ENCODE data around the gene SPC24.
"Not testable (repeated sequence)": the region's sequence is repeated elsewhere in the genome, so short reads cannot be mapped to it uniquely, and the experiment has no call there.

Gene SPC24

GRCh38 chr19:11123114-11123513 is 32.5 kb downstream of the SPC24 start:
- TF ChIP-seq CTCF (conservative IDR thresholded peaks at IDR 0.05; ENCODE audit: control insufficient read depth, insufficient read depth, low read depth, low read length) = no peak
- DNase-seq (ENCODE audit: low read depth) = no peak
- no peak overlapping the region for H3K4me3 ChIP-seq (ENCODE audit: control insufficient read depth, low read depth, low read length)

- H3K4me3 ChIP-seq (ENCODE audit: control insufficient read depth, low read depth, low read length); DNase-seq (ENCODE audit: low read depth): not testable (repeated sequence)
Measured at GRCh38 chr19:11121963-11122362, 33.6 kb downstream of the SPC24 start.

- H3K4me3 ChIP-seq (ENCODE audit: control insufficient read depth, low read depth, low read length) = no peak overlapping the region
- no peak for TF ChIP-seq CTCF (conservative IDR thresholded peaks at IDR 0.05; ENCODE audit: control insufficient read depth, insufficient read depth, low read depth, low read length)
- no peak for DNase-seq (ENCODE audit: low read depth)
Measured at GRCh38 chr19:11116507-11116906, 39.1 kb downstream of the SPC24 start.

GRCh38 chr19:11115895-11116446 is 39.6 kb downstream of the SPC24 start:
- DNase-seq (ENCODE audit: low read depth) = no peak
- TF ChIP-seq CTCF (conservative IDR thresholded peaks at IDR 0.05; ENCODE audit: control insufficient read depth, insufficient read depth, low read depth, low read length) = no peak
- no peak overlapping the region for H3K4me3 ChIP-seq (ENCODE audit: control insufficient read depth, low read depth, low read length)

- H3K4me3 ChIP-seq (ENCODE audit: control insufficient read depth, low read depth, low read length) = no peak overlapping the region
- no peak for DNase-seq (ENCODE audit: low read depth)
- TF ChIP-seq CTCF (conservative IDR thresholded peaks at IDR 0.05; ENCODE audit: control insufficient read depth, insufficient read depth, low read depth, low read length) = no peak
Measured at GRCh38 chr19:11115042-11115441, 40.5 kb downstream of the SPC24 start.

- no peak for TF ChIP-seq CTCF (conservative IDR thresholded peaks at IDR 0.05; ENCODE audit: control insufficient read depth, insufficient read depth, low read depth, low read length)
- no peak overlapping the region for H3K4me3 ChIP-seq (ENCODE audit: control insufficient read depth, low read depth, low read length)
- DNase-seq (ENCODE audit: low read depth) = no peak
Measured at GRCh38 chr19:11113140-11113708, 42.4 kb downstream of the SPC24 start.

- H3K4me3 ChIP-seq (ENCODE audit: control insufficient read depth, low read depth, low read length) = no peak overlapping the region
- TF ChIP-seq CTCF (conservative IDR thresholded peaks at IDR 0.05; ENCODE audit: control insufficient read depth, insufficient read depth, low read depth, low read length) = no peak
- no peak for DNase-seq (ENCODE audit: low read depth)
Measured at GRCh38 chr19:11111771-11112144, 43.8 kb downstream of the SPC24 start.
